ENCODE measurements around the gene SIPA1L3.

GRCh38 chr19:38082256-38083118, 175.5 kb downstream of the SIPA1L3 start:
- TF ChIP-seq TAF1 (IDR thresholded peaks at IDR 0.05; ENCODE audit: low read depth) (no peak), EP300 (IDR thresholded peaks at IDR 0.05; ENCODE audit: borderline replicate concordance) (no peak), FOXM1 (IDR thresholded peaks at IDR 0.05; ENCODE audit: borderline replicate concordance, low read depth) (no peak), MAX (IDR thresholded peaks at IDR 0.05) (no peak), RAD21 (IDR thresholded peaks at IDR 0.05; ENCODE audit: low read depth) (no peak), EGR1 (IDR thresholded peaks at IDR 0.05) (no peak)

Measured in Ishikawa (cell line).